Lung microvascular endothelial cell (primary cell): Measurements from ENCODE around the gene PRKCSH. TPM values are rescaled to one million over a fixed set of nuclear protein-coding genes. Genes with fewer than 3 reads are reported as not detected.
"Not testable (repeated sequence)": the region's sequence is repeated elsewhere in the genome, so short reads cannot be mapped to it uniquely, and the experiment has no call there.

ENCODE experiments used
- DNase-seq, 2 donors: peaks; one replicate each; pipeline versions ENCODE4 v3.0.0 to v3.0.0-alpha.2; 2010; ENCODE audit warnings: low read depth in 2 of 2
- total RNA-seq: library from RNA; depleted of rRNA; stranded (reverse); fragments of >200 nt; gene quantifications from 2 replicates; pipeline ENCODE4 v1.2.1, GENCODE V29; 2014

PRKCSH gene
- total RNA-seq, 1 donor from 2014 or later, result 132 TPM

DNA sequence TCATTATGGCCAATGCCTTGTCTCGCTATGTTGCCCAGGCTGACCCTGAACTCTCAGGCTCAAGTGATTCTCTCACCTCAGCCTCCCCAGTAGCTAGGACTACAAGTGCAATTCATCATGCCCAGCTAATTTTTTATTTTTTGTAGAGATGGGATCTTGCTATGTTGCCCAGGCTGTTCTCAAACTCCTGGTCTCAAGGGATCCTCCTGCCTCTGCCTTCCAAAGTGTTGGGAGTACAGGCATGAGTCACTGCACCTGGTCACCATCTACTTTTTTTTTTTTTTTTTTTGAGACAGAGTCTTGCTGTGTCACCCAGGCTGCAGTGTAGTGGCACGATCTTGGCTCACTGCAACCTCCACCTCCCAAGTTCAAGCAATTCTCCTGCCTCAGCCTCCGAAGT lies 39.9 kb downstream of the PRKCSH start:
- not testable (repeated sequence) for DNase-seq

DNA sequence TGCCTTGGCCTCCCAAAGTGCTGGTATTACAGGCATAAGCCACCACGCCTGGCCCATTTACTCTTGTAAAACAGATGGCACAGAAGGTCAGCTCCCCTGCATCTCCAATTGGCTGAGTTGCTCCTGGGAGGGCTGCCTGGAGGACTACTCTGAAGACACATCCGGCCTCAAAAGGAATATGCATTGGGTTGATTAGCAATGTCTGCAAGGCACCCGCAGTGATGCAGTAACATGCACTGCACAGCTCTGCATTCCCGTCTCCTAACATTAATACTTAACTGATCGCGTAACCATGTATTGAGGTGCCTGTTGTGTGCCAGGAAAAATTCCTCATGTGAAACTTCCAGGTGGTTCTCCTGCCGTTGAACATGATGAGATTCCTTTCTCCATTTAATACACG lies 40.4 kb downstream of the PRKCSH start:
- no peak for DNase-seq

DNA sequence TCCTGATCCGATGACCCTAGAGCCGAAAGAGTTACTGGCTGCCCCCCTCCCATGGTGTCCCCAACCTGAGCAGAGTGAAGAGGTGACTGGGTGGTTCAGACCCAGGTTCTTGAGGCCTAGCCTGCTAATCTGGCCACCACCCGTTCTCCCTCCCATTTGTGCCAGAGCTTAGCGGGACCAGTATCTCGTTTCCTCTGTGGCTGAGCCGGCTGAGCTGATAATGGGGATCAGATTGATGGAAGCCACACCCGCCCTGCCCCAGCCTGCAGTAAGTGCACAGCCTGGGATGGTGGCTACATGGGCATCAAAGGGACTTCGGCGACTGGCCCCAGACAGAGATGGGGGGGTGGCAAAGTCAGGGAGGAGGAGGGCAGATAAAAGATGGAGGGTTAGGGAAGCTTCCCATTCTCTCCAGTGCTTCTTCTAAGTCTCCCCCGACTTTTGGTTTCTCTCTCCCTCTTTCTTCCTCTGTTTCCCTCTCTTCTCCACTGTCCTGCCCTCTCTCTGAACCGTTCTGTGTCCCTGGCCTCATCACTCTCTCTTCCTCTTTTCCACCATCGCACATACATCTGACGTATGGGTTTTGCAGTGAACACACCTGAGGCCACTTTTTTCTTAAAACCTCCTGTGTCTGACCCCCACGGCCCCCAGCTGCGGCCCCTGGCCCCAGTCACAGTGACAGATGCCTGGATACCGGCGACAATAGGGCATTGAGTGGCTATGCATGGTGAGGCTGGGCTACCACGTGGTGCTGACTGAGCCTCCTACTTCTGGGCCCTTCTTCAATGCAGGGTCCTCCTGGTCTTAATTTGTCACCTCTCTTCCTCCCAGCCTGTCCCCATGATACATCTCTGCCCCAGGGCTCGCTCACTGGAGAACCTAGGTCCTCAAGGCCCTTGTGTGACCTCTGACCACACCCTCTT lies 43.0 kb downstream of the PRKCSH start:
- no peak for DNase-seq

- DNase-seq, result no peak
These were observed 43.9 kb downstream of the PRKCSH start for GRCh38 chr19:11479090-11479897.

GRCh38 chr19:11479898-11480714 lies 44.7 kb downstream of the PRKCSH start:
- no peak for DNase-seq

DNA sequence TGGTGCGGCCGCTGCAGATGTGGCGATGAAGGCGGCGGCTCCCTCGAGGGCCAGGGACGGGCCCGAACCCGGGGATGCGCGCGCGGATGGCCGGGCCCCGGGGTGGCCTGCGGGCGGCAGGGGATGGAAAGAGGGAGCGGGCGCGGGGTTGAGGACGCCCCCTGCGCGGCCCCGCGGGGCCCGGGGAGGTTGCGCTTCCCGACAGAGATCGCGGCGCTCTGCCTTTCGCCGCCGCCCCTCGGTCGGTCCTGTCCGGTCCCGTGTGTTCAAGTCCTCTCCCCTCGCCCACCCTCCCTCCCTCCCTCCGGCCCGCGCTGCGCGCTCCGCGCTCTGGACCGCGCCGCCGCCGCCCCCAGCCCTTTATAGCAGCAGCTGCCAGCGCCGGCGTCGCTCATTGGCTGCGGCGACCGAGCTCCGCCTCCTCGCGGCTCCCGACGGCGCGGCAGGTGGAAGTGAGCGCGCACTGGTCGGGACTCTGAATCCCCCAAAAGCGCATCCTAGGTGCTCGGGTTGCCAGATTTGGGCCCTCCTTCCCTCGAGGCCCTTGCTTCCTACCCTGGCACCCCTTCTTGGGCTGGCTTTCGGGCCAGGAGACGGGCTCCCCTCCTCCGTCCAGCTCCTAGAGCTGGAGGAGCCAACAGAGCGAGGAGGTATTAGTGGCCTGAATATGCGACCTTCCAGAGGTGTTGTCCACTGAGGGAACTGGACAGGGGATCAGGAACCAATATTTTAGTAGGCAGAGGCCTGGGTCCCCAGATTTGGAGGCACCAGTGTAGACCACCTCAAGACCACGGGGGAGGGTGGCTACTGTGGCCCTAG lies 45.5 kb downstream of the PRKCSH start, which contains the start of gene ELAVL3:
Gene ELAVL3, minus strand, starts transcription at position 332 of the 819 bp plus-strand sequence. CDS start 438 bp downstream, outside the sequence.
- DNase-seq, result peak in 1 of 2 donors; percentile 23

DNA sequence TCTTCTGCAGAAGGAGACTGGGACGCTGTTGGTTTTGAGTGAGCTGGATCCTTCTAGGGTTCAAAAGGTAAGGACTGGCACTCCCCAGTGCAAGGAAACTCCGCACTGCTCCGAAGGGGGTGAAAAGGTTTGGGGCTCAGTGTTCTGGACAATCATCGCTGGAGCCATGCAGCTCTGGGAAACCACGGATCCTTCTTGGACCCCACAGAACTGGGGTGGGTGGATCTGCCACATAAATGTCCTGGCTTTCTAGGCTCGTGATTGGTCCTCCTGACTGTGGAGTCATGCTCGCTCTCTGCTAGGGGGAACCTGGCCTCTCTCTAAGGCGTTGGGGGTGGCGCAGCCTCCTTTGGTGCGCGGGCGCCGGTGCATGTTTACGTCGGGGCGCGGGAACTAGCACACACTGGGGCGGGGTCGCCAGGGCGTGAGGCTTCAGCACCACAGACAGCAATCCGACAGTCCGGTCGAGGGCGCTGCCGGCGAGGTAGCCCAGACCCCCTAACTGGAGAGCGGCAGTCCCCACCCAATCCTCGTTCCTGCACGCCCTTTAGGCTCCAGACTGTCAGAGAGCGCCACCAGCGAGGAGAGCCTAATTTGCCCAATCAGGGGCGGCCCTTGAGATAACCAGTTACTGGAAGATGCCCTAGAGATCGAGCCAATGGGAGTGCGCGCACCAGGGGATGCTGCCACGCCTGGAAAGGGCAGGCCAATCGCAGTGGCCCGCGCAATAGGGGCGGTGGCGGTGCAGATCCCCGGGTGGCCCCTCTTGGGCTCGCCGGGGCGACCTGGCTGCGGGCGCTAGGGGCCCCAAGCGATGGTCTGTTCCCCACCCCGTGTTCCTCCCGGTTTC lies 46.3 kb downstream of the PRKCSH start:
- DNase-seq, result peak; percentile 83 to 88

- peak; percentile 85 to 91 for DNase-seq
These were observed 47.1 kb downstream of the PRKCSH start for GRCh38 chr19:11482384-11483050.

GRCh38 chr19:11483366-11484111 lies 48.1 kb downstream of the PRKCSH start:
- no peak for DNase-seq

GRCh38 chr19:11485245-11485837 lies 49.9 kb downstream of the PRKCSH start:
- DNase-seq, result no peak

DNA sequence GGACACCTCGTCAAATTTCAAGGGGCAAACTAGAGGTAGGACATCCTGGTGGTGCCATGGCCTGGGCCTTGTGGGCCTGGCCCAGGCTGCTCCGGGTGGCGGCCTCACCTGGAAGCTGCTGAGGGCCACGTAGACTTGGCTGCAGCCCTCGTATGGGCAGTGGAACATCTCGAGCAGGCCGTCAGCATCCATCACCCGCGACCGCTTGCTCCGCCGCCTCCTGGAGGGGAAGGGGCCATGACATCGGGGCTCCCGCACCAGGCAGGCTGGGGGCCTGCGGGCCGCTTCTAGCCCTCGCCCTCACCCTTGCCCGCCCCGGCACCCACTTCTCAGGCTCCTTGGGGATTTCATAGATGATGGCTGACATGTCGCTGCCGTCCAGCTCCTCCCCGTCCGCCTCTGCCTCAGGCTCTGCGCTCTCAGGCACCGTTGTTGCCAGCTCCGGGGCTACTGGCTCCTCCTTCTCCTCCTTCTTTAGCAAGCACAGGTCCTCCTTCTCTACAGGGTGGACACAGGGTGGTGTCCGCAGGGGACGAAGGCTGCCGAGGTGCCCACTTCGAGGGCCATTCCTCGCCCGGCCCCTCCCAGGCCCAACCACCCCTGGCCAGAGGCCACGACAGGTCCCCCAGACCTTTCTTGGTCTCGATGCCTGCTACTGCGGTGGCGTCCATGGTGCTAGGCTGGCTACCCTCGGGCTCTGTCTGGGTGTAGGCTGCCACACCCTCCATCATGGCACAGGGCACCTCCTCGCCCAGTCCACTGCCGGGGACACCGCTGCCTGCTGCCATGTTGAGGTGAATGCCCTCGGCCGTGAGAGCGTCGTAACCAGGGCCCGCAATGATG lies 51.4 kb downstream of the PRKCSH start:
- DNase-seq, result no peak

DNA sequence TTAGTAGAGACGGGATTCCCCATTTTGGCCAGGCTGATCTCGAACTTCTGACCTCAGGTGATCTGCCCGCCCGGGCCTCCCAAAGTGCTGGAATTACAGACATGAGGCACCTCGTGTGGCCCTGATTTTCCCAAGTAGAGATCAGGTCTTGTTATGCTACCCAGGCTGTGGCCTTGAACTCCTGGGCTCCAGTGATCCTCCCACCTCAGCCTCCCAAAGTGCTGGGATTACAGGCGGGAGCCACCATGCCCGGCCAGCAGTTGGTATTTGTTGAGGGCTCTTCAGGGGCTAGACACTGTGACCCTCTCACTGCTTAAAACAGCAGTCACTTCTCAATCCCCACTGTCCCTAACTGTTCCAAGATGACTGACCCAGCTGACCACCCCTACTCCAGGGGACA lies 53.9 kb downstream of the PRKCSH start:
- no peak for DNase-seq

GRCh38 chr19:11494634-11495285 lies 59.3 kb downstream of the PRKCSH start:
- DNase-seq, result no peak

DNA sequence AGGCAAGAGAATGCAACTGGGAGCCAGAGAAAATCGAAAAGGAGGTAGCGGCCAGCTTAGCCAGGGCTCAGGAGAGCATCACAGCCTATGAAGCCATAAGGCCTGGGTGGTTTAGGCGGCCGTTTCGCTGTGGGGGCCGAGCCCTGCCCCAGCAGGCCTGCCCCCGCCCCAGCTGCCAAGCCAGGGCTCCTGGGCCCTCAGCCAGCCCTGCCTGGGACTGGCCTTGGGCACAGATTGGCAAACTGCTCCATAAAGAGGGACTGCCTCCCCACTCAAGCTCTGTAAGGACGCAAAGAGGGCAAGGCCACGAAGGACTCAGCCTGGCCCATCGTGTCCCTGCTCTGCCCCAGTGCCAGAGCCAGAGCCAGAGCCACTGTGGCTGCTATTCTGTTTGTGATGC lies 60.0 kb downstream of the PRKCSH start:
- DNase-seq, result no peak

DNA sequence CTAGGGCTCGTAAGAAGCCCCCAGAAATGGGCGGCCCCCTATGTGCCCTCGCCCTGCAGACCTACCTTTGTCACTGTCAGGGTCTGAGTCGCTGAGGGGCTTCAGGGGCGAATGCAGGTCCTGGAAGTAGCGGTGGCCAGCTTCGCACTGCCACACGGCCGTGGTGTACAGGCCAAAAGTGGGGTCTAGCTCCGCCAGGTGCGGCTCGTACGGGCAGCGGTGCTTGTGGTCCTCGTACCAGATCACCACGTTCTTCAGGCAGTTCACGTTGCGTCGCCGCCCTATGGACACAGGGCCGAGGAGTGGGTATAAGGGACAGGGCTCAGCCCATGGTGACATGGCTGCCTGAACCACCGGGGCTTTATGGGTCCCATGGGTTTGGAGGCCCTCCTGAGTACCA lies 60.5 kb downstream of the PRKCSH start:
- no peak for DNase-seq

- DNase-seq, result peak; percentile 82 to 85
These were observed 61.1 kb downstream of the PRKCSH start for GRCh38 chr19:11496391-11497163.
